GDM1 (cell line): Measurements from ENCODE around the gene PM20D2.

Experiments used
- DNase-seq: peaks from one replicate; lab custom pipeline; 2025; lab: John Stamatoyannopoulos, UW

Gene PM20D2

DNA sequence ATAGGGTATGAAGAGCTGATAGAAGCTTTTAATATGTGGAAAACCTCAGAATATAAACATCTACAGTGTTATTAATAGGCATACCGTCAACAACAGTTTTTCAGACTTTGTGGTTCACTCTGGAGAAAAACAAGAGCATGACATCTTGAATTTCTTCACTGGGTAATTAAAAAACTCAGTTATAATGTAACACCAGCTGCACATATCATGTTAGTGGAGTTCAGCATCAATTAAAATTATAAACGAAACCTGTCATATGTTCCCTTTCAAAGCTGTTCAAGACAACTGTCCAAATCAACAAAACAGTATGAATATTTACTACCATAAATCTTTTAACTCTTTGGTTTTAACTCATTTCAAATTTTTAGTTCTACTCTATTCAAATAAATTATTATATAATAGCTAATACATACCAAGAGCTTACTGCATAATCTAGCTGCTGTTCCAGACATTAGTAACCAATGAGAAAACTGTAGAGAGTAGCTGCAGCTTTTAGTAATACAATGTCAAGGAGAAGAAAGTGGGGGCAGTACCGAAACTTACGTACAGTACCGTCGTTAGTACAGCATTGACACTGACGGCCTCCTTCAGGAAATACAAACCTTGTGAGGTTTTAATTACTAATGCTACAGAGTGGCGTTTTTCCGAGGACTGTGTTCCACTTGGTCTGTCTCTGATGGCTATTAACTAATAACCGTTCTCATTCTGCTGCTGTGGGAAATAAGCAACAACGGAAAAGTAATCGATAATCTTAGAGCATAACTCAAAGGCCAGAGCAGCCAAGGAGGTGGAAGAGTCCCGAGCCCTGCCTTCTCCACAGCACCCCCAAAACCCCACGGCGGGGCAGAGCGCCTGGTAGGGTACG lies 532 bp upstream of the PM20D2 start:
- no peak for DNase-seq

DNA sequence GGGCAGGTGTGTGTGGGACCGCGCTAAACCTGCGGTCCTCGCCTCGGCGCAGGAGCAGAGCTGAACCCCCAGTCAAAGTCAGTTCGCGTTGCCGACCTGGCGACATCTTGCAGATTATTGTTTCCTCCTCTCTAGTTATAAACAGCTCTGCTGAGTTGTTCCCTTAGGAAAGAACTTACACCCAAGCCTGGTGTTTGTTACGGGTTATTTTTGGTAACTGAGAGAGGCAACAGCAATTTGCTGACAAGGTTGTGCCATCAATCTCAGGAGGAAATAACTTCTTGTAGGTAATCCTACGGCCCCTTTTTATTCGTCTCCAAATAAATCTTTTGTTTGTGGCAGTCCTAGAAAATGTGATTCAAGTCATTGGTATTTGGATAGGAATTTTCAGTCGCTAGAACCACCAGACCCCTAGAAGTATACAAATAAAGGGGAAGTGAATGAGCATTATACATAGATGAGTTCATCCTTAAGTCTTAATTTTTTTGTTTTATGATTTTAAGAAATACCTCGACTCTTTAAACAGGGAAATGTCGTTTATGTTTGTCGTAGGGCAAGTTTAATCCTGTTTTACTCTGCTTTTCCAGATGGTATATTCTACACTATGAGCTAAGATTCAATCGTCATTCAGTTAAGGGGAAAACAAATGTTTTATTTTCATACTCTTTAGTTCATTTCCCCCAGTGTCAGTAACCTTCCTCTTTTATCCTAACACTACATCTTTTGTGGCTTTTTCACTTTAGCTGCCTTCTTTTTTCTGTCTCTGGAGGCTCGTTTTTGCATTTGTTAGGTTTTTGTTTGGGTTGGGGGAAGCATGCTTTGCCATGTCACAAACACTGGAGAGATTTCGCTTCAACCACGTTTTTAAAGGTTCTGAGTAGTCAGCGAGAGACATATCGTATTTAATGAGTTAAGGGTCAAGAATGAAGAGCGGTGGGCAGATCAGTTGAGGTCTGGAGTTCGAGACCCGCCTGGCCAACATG lies 1.2 kb downstream of the PM20D2 start:
- DNase-seq = no peak

DNA sequence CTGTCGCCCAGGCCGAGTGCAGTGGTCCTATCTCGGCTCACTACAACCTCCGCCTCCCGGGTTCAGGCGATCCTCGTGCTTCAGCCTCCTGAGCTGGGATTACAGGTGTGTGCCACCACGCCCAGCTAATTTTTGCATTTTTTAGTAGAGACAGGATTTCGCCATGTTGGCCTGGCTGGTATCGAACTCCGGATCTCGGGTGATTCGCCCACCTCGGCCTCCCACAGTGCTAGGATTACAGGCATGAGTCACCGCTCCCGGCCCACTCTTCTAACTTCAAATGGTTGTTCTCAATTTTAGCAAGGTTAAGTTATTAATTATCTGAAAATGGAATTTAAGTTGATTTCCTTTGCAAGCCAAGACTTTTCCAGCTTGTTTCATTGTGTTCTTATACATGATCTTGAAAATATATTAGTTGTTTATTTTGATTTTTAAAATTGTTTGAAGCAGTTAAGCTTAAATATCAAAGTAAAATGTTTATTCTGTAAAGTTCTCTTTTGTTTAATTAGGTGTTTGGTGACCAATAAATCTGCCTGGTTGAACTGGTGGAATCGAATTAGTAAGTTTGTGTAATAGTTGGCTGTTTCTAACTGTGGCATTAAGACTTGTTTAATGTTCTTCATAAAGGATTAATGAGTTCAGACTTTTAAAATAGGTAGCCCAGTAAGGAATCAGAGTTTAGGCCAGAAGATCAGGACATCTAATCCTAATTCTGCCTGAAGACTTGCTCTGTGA lies 2.3 kb downstream of the PM20D2 start:
- no peak for DNase-seq

DNA sequence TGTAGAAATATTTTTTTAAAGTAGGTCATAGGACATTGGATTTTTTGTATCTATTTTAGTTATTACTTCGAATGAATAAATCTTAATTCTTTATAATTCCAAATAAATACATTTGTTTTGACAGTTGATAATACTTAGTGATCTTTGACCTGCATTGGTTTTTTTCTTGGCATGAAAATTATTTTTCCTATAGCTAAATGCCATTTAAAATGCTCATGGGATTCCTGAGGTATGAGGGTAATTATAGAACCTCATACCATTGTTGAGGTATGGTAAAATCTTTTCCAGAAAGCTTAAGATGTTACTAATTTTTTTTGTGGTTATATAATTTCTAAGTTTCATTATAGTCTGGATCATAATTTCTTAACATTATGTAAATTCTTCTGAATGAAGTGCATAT lies 8.3 kb downstream of the PM20D2 start:
- no peak for DNase-seq

DNA sequence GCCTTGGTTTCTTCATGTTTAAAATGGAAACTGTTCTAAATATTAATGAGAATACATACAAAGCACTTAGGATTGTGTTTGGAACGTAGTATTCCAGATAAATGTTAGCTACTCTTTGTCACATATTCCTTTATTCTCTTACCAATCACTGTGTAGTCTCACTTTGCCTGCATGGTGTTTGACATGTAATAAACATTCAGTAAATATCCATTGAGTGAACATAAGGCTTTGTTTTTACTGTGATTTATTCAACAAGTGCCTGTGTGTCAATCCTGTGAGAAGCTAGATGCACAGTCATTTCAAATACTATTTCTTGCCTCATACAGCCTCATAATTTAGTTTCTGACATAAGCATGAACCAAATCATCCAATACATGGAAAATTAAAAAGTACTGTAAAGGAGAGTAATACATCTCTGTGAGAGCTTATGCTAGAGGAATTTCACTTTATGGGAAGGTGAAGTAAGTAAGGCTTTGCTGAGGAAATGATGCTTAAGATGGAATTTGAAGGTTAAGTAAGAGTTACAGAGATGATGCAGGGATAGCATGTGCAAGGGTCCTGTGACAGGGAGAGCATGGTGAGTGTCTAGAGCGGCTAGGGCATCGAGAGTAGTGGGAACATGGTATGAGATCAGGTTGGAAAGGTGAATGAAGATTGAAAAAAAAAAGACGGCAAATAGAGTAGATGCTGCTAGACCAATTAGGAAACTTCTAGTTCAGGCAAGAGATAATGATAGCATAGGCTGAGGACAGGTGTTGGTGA lies 14.7 kb downstream of the PM20D2 start:
- no peak for DNase-seq

DNA sequence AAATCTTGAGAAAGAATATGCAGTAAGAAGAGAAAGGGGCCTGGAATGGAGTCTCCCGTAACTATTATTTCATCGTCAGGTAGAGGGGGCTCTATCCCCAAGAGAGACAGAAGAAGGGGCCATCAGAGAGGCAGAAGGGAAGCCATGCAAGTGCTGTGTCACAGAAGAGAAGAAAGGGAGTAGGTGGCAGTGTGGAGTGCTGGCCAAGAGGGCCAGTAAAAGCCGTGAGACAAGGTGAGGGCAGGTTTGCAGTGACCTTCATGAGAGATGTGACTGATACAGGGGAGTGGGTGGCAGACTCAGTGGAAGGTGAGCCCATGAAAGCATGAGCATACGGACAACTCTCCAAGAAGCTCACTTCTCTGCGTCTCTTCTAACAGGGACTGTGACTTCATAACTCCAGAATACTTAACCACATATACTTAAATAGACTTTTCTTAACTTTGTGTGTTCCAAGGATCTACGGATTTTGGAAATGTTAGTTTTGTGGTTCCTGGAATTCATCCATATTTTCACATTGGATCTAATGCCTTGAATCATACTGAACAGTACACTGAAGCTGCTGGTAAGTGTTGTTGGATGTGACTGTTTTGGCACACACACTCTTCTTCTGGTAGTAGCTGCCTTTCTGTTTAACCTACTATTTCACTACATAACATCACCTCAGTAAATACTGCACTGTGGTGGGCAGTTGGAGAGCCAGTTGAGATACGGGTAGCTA lies 15.6 kb downstream of the PM20D2 start:
- no peak for DNase-seq

DNA sequence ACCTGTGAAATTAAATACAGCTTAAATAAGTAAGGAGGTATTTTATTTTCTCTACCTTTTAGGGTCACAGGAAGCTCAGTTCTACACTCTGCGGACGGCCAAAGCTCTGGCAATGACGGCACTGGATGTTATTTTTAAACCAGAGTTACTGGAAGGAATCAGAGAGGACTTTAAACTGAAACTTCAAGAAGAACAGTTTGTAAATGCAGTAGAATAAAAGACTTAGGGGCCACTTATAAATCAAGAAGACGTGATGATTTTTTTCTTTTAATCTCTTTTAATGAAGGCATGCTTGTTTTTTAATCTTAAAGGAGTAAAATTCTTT lies 16.2 kb downstream of the PM20D2 start:
- no peak for DNase-seq

DNA sequence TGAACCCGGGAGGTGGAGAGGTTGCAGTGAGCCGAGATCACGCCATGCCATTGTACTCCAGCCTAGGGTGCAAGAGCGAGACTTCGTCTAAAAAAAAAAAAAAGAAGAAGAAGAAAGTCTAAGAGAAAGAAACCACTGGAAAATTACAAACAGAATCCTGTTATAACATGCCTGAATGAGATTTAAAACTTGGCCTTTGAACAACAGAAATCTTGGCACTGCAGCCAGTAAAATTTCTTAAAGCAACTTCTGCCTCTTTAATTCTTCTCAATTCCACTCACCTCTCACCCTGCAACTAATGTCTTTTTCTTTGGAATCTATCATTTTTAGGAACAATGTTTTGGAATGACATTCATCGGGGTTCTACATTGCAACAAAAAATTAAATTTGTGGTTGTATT lies 26.3 kb downstream of the PM20D2 start:
- DNase-seq = no peak

DNA sequence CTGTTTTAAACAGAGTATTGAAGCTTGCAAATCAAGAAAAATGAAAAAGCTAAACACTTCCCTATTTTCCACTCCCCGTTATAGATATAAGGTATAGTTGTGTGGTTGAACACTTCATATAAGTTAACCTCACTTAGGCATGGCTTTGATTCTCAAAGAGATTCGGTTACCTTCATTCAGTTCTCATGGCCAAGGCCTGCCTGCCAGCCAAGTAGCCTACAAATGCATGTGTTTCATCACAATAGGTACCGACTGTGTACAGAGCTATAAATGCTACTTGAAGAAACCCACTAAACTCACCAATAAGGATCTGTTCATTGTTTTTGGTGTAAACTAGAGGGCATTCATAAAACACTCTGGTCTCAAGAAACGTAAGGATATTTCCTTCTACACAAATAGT lies 27.8 kb downstream of the PM20D2 start:
- DNase-seq = no peak

DNA sequence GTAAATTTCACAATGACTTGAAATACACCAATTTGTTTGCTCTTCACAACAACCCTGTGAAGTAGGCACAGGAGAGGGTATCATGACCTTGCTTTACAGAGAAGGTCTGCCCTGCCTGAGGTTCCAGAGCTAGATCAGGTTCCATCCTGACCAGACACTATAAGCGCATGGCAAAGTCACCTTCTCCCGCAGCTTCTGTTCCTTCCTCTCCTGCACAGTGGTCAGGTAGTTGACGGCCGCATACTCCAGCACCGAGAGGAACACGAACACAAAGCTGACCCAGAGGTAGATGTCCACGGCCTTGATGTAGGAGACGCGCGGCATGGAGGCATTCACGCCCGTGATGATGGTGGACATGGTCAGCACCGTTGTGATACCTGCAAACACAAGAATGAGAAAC lies 34.3 kb downstream of the PM20D2 start:
- no peak for DNase-seq

DNA sequence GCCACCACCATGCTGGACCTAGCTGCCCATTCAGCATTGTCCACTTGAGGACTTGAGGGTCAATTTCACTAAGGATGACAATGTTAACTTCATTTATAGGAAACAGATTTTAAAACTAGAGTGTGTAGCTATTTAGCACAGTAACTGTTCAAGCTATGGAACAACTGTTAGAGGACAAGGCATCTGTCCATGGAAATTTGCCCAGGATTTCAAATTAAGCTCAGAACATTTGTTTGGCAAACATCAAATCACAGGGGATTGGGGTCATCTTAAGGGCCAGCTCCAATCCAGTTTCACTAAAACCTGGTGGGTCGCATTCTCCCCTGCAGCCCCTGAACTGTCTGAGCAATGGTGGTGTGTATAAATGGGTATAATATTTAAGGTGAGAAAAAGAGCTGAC lies 35.1 kb downstream of the PM20D2 start:
- no peak for DNase-seq

DNA sequence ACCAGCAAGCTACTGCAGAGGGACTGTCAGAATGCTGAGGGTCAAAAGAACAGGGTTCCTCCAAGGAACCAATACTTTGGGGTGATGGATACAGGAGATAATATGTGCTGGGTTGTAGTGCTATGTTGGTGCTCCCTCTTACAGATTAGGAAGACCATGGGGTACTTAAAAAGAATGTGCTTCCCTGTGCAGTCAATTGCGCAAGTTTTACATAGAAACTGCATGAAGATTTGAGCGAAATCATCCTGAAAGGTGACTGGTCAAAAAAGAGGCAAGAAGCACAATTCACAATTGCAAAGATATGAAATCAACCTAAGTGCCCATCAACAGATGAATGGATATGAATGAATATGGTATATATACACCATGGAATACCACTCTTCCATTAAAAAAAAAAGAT lies 37.4 kb downstream of the PM20D2 start:
- DNase-seq = no peak

DNA sequence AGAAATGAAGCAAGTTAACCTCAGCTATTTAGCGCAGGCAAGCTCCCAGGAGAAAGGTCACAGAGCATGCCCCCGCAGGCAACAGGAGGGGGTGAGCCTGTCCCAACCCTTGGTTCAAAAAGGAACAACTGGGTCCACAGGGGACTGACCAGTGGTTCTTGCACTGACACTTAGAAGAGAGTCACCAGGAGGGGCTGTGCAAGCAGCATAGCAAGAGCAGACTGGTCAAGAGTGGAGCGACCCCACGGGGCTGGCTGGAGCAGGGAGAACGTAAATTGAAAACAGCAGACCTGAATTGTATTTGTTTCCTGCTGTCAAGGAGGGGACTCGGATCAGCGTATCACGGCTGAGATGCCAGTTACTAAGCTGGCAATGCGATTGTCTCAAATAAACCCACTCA lies 38.5 kb downstream of the PM20D2 start:
- no peak for DNase-seq

DNA sequence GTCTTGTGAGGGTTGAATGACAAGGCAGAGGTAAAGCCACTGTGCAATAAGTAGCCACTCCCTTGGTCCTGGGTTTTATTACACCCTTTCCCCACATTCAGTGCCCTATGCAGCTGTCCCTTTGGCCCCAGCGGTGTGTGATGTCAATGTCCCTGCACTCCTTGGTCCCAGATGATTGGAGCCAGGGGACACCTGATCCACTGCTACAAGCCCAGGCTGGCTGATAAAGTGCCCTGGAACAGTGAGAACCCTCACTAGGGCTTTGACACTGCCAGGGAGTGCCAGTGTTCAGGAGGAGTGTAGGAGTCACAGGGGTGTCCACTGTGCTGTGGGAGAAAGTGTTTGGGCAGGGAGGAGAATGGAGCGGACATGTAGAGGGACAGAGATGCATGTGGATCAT lies 40.9 kb downstream of the PM20D2 start:
- DNase-seq = no peak

DNA sequence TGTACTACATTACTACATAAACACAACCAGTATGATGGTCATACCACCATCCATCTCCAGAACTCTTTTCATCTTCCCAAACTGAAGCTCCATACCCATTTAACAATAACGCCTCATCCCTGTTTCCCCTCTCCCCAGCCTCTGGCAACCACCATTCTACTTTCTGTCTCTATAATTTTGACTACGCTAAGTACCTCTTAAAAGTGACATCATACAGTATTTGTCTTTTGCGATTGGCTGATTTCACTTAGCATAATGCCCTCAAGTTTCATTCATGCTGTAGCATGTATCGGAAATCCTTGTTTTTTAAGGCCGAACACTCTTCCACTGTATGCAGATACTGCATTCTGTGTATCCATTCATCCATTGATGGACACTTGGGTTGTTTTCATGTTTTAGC lies 41.6 kb downstream of the PM20D2 start:
- no peak for DNase-seq

DNA sequence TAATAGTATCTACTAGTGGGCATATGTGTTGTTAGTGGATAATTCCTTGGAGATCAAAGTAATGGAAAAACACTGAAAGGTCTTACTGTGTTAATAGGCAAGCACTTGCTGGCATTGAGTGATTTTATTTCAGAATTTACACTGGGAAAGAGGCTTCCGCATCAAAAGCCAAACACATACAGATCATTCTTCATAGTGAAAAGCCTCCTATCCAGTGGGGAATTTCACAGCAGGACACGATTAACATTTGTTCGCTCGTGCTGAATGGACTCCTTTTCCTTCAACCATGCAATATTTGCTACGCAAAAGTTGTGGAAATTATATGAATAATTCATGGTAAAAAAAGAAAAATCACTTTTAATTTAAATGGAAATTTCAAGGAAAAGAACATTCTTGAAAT lies 44.9 kb downstream of the PM20D2 start:
- DNase-seq = no peak

DNA sequence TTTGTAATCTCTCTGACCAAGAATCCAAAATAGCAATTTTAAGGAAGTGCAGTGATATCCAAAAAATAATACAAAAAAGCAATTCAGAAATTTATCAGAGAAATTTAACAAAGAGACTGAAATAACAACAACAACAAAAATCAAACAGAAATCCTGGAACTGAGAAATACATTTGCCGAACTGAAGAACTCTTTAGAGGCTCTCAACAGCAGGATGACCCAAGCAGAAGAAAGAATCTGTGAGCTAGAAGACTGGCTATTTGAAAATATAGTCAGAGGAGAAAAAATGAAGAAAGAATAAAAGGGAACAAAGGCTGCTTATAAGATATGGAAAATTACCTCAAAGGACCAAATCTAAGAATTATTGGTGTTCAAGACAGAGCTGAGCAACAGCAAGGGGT lies 48.7 kb downstream of the PM20D2 start:
- DNase-seq = no peak

DNA sequence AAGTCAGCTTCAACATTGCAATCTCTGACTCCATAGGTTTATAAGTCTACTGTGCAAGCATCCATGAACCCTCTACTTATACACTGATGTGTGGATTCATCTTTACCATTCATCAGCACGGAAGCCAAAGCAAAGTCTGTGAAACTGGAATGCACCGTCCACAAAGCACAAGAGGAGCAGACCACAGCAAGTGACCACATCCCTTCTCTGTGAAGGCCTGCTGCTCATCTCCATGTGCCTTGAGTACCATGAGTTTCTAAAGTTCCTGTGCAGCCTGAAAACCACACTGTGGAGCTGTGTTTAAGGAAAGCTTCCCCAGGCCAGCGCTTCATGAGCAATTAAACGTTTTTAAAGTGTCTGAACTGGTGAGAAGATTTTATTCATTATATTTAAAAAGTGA lies 51.3 kb downstream of the PM20D2 start:
- DNase-seq = no peak

DNA sequence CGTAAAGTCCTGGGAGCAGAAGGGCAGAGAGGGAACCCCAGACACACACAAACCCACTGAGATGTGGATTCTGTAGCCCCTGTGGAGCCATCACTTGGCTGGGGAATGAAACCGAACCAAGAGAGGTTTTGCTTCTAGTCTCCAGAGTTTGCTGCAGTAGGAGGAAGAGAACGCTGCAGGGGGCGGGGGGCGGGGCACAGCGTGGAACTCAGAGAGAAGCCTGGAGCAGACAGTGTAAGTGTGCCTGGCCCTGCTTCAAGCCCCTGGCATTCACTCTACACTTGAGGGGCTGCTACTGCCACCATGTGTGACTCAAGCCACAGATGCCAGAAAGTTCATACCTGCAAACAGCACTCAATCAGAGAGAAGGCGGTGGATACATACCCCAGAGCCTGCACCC lies 52.4 kb downstream of the PM20D2 start:
- DNase-seq = no peak

DNA sequence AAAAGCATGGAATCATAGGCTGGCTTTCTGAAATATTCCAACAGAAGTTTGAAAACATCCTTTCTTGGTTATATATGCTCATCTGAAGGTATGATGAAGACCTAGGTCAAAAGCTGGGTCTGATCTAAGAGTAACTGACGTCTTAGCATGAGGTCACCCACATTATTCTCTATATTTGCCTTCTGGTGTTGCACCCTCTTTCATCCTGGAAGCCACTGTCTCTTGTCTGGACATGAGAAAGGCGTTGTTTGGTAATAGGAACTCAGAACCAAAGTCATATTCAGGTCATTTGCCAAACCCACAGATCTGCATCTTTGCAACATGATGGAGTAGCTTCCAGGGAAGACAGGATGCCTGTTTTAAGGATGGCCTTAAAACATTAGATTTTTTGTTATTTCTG lies 53.7 kb downstream of the PM20D2 start:
- no peak for DNase-seq

DNA sequence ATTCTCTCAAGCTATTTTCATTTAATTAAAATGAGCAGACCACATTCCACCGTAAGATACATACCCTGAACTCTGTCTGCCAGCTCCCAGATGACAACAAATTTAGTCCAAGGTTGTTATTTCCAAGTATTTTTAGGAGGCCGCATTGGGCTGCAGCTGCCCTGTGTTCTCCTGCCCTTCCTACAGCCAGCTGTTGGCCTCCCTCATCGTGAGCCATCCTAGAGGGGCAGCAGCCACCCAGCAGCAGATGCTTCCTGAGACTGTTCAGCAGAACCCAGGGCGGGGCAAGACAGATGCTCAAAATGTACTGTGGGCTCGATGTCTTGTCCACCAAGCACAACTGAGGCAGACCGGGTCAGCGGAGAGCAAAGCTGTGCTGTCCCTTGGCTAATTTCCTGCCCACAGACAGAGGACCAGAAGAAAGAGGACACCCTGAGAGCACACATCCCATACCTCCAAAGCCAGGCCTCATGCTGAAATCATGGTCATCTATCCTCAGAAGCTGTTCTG lies 54.9 kb downstream of the PM20D2 start:
- no peak for DNase-seq
